Measurements from ENCODE around the gene ZNF552. TPM values are rescaled to one million over a fixed set of nuclear protein-coding genes. Genes with fewer than 3 reads are reported as not detected.

Gene ZNF552
- total and polyA plus RNA-seq, 2 of the 13 experiments (the other 11 are each of a cell fraction or from before 2014, with no cell fraction given) = 8.1 to 16.6 TPM

GRCh38 chr19:57830071-57830602 lies 15.4 kb upstream of the ZNF552 start, which contains the start of gene ZNF587B (continued):
- TF ChIP-seq MLLT10 (CRISPR knock-in tag; IDR thresholded peaks at IDR 0.05) (no peak), JDP2 (CRISPR knock-in tag; IDR thresholded peaks at IDR 0.05; ENCODE audit: borderline replicate concordance) (no peak), CTCF (CRISPR knock-in tag; IDR thresholded peaks at IDR 0.05) (peak; percentile 72), ZNF660 (CRISPR knock-in tag; IDR thresholded peaks at IDR 0.05; ENCODE audit: borderline replicate concordance, low read depth) (no peak), ELF1 (CRISPR knock-in tag; IDR thresholded peaks at IDR 0.05) (peak; percentile 49; the same call in 1 of the 2 replicates), ZNF569 (CRISPR knock-in tag; IDR thresholded peaks at IDR 0.05; ENCODE audit: borderline replicate concordance) (no peak), ZKSCAN8 (CRISPR knock-in tag; IDR thresholded peaks at IDR 0.05; ENCODE audit: borderline replicate concordance) (no peak), NFYB (CRISPR knock-in tag; IDR thresholded peaks at IDR 0.05) (0 out of 2 replicates have a peak, but pooled peaks have one; percentile 39), ZZZ3 (CRISPR knock-in tag; IDR thresholded peaks at IDR 0.05; ENCODE audit: borderline replicate concordance) (no peak), CREM (IDR thresholded peaks at IDR 0.05) (0 out of 2 replicates have a peak, but pooled peaks have one; percentile 15), CREM (CRISPR knock-in tag; IDR thresholded peaks at IDR 0.05) (no peak), ZNF576 (CRISPR knock-in tag; IDR thresholded peaks at IDR 0.05) (no peak), STAG1 (CRISPR knock-in tag; IDR thresholded peaks at IDR 0.05) (peak; percentile 60), FOXP1 (IDR thresholded peaks at IDR 0.05) (no peak), FOXP1 (CRISPR knock-in tag; IDR thresholded peaks at IDR 0.05) (no peak), MEIS1 (CRISPR knock-in tag; IDR thresholded peaks at IDR 0.05; ENCODE audit: borderline replicate concordance) (no peak), POGZ (CRISPR knock-in tag; IDR thresholded peaks at IDR 0.05) (peak; percentile 60; the same call in 1 of the 2 replicates)
- TF ChIP-seq, protein P1, sequence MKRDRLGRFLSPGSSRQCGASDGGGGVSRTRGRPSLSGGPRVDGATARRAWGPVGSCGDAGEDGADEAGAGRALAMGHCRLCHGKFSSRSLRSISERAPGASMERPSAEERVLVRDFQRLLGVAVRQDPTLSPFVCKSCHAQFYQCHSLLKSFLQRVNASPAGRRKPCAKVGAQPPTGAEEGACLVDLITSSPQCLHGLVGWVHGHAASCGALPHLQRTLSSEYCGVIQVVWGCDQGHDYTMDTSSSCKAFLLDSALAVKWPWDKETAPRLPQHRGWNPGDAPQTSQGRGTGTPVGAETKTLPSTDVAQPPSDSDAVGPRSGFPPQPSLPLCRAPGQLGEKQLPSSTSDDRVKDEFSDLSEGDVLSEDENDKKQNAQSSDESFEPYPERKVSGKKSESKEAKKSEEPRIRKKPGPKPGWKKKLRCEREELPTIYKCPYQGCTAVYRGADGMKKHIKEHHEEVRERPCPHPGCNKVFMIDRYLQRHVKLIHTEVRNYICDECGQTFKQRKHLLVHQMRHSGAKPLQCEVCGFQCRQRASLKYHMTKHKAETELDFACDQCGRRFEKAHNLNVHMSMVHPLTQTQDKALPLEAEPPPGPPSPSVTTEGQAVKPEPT (CRISPR knock-in tag; IDR thresholded peaks at IDR 0.05; ENCODE audit: low read depth) = no peak
- TF ChIP-seq, protein P2, sequence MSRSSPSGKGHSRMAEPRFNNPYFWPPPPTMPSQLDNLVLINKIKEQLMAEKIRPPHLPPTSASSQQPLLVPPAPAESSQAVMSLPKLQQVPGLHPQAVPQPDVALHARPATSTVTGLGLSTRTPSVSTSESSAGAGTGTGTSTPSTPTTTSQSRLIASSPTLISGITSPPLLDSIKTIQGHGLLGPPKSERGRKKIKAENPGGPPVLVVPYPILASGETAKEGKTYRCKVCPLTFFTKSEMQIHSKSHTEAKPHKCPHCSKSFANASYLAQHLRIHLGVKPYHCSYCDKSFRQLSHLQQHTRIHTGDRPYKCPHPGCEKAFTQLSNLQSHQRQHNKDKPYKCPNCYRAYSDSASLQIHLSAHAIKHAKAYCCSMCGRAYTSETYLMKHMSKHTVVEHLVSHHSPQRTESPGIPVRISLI (CRISPR knock-in tag; IDR thresholded peaks at IDR 0.05; ENCODE audit: borderline replicate concordance) = no peak
- TF ChIP-seq, protein P3, sequence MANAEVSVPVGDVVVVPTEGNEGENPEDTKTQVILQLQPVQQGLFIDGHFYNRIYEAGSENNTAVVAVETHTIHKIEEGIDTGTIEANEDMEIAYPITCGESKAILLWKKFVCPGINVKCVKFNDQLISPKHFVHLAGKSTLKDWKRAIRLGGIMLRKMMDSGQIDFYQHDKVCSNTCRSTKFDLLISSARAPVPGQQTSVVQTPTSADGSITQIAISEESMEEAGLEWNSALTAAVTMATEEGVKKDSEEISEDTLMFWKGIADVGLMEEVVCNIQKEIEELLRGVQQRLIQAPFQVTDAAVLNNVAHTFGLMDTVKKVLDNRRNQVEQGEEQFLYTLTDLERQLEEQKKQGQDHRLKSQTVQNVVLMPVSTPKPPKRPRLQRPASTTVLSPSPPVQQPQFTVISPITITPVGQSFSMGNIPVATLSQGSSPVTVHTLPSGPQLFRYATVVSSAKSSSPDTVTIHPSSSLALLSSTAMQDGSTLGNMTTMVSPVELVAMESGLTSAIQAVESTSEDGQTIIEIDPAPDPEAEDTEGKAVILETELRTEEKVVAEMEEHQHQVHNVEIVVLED (CRISPR knock-in tag; IDR thresholded peaks at IDR 0.05; ENCODE audit: borderline replicate concordance) = 0 out of 2 replicates have a peak, but pooled peaks have one; percentile 33
- TF ChIP-seq, protein P4, sequence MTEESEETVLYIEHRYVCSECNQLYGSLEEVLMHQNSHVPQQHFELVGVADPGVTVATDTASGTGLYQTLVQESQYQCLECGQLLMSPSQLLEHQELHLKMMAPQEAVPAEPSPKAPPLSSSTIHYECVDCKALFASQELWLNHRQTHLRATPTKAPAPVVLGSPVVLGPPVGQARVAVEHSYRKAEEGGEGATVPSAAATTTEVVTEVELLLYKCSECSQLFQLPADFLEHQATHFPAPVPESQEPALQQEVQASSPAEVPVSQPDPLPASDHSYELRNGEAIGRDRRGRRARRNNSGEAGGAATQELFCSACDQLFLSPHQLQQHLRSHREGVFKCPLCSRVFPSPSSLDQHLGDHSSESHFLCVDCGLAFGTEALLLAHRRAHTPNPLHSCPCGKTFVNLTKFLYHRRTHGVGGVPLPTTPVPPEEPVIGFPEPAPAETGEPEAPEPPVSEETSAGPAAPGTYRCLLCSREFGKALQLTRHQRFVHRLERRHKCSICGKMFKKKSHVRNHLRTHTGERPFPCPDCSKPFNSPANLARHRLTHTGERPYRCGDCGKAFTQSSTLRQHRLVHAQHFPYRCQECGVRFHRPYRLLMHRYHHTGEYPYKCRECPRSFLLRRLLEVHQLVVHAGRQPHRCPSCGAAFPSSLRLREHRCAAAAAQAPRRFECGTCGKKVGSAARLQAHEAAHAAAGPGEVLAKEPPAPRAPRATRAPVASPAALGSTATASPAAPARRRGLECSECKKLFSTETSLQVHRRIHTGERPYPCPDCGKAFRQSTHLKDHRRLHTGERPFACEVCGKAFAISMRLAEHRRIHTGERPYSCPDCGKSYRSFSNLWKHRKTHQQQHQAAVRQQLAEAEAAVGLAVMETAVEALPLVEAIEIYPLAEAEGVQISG (CRISPR knock-in tag; IDR thresholded peaks at IDR 0.05) = peak; percentile 55; the same call in 1 of the 2 replicates
